Retinal pigment epithelial cell (primary cell): ENCODE results near the gene DSCAML1.
A peak's percentile ranks its signal among the peaks of the same experiment; 100 is the strongest.

Experiments
- DNase-seq: peaks from one replicate; pipeline ENCODE4 v3.0.0-alpha.2; 2010; ENCODE audit warnings: low read depth
- H3K4me3 ChIP-seq: 2 replicates; pipeline ENCODE4 v1.5.1; 2011; ENCODE audit warnings: mild to moderate bottlenecking, low read length, control low read depth, moderate library complexity
- TF ChIP-seq, protein P1 (sequence below): conservative IDR thresholded peaks from 2 replicates; pipeline ENCODE4 v1.5.1; 2011; ENCODE audit warnings: low read depth, low read length, control low read depth, inconsistent platforms

The DSCAML1 gene

GRCh38 chr11:117378976-117379865 is 417.8 kb downstream of the DSCAML1 start:
- H3K4me3 ChIP-seq, result no peak overlapping the region
- peak; percentile 86 for DNase-seq
- TF ChIP-seq, protein P1, sequence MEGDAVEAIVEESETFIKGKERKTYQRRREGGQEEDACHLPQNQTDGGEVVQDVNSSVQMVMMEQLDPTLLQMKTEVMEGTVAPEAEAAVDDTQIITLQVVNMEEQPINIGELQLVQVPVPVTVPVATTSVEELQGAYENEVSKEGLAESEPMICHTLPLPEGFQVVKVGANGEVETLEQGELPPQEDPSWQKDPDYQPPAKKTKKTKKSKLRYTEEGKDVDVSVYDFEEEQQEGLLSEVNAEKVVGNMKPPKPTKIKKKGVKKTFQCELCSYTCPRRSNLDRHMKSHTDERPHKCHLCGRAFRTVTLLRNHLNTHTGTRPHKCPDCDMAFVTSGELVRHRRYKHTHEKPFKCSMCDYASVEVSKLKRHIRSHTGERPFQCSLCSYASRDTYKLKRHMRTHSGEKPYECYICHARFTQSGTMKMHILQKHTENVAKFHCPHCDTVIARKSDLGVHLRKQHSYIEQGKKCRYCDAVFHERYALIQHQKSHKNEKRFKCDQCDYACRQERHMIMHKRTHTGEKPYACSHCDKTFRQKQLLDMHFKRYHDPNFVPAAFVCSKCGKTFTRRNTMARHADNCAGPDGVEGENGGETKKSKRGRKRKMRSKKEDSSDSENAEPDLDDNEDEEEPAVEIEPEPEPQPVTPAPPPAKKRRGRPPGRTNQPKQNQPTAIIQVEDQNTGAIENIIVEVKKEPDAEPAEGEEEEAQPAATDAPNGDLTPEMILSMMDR, result no peak
